Ishikawa (cell line): Measurements from ENCODE around the gene BLMH.

Source experiments
- CREB1 ChIP-seq: IDR thresholded peaks from 2 replicates; pipeline ENCODE4 v1.6.1; 2012; ENCODE audit warnings: low read depth
- EGR1 ChIP-seq: IDR thresholded peaks from 2 replicates; pipeline ENCODE4 v1.6.1; 2012
- EP300 ChIP-seq: IDR thresholded peaks from 2 replicates; pipeline ENCODE4 v1.6.1; 2012; ENCODE audit warnings: borderline replicate concordance
- FOXM1 ChIP-seq: IDR thresholded peaks from 2 replicates; pipeline ENCODE4 v1.6.1; 2012; ENCODE audit warnings: low read depth, borderline replicate concordance
- RAD21 ChIP-seq: IDR thresholded peaks from 2 replicates; pipeline ENCODE4 v1.6.1; 2012; ENCODE audit warnings: low read depth
- REST ChIP-seq: IDR thresholded peaks from 2 replicates; pipeline ENCODE4 v1.6.1; 2012; ENCODE audit warnings: low read depth, mild to moderate bottlenecking
- TAF1 ChIP-seq: IDR thresholded peaks from 2 replicates; pipeline ENCODE4 v1.6.1; 2012; ENCODE audit warnings: low read depth, mild to moderate bottlenecking
- TF ChIP-seq, protein P1 (sequence below): IDR thresholded peaks from 2 replicates; pipeline ENCODE4 v1.6.1; 2012
- TF ChIP-seq, protein P2 (sequence below): IDR thresholded peaks from 2 replicates; pipeline ENCODE4 v1.6.1; 2012

GRCh38 chr17:30314474-30314873 lies 22.7 kb upstream of the BLMH start:
- TF ChIP-seq EP300: no peak
- TF ChIP-seq, protein P1, sequence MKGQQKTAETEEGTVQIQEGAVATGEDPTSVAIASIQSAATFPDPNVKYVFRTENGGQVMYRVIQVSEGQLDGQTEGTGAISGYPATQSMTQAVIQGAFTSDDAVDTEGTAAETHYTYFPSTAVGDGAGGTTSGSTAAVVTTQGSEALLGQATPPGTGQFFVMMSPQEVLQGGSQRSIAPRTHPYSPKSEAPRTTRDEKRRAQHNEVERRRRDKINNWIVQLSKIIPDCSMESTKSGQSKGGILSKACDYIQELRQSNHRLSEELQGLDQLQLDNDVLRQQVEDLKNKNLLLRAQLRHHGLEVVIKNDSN: no peak
- no peak for TF ChIP-seq TAF1
- TF ChIP-seq CREB1: no peak
- TF ChIP-seq, protein P2, sequence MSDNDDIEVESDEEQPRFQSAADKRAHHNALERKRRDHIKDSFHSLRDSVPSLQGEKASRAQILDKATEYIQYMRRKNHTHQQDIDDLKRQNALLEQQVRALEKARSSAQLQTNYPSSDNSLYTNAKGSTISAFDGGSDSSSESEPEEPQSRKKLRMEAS: no peak
- no peak for TF ChIP-seq EGR1
- no peak for TF ChIP-seq REST
- TF ChIP-seq FOXM1: no peak
- no peak for TF ChIP-seq RAD21
